Endothelial cell of umbilical vein (primary cell): ENCODE data around the gene FBXL13. TPM values are rescaled to one million over a fixed set of nuclear protein-coding genes. Genes with fewer than 3 reads are reported as not detected.

Experiments
- BruUV-seq: library from RNA; stranded (reverse); fragments of 400-500 nt; replicated peaks from 2 replicates; lab custom pipeline; 2021; lab: Mats Ljungman, UMichigan
- CTCF ChIA-PET: fragments of 300-600, 350-600 bp; sonication (Branson Sonifier 250); formaldehyde crosslinking; loops from one replicate; lab custom pipeline; 2021; ENCODE audit warnings: antibody characterized with exemption, inconsistent platforms; lab: Charles Lee
- POLR2A ChIA-PET: fragments of 300-600, 350-600 bp; sonication (Branson Sonifier 250); formaldehyde crosslinking; loops from one replicate; lab custom pipeline; 2021; ENCODE audit warnings: antibody characterized with exemption, inconsistent platforms; lab: Charles Lee
- DNase-seq: peaks from one replicate; pipeline ENCODE4 v3.0.0-alpha.2; 2011; ENCODE audit warnings: low read depth, low spot score
- FAIRE-seq: peaks from 2 replicates; lab custom pipeline; 2011; peaks lifted over from hg19 to GRCh38; lab: Jason Lieb, UNC
- H2AFZ ChIP-seq: 2 replicates; pipeline ENCODE4 v1.6.0; 2012; ENCODE audit warnings: low read depth, low read length, control low read depth, inconsistent platforms
- H3K27ac ChIP-seq: 2 replicates; pipeline ENCODE4 v1.5.1; 2011; ENCODE audit warnings: low read depth, mild to moderate bottlenecking, control low read depth, low read length, moderate library complexity; ENCODE audit not compliant: insufficient read depth
- H3K27me3 ChIP-seq, 2 experiments: 2 replicates each; pipeline versions ENCODE4 v1.6.0 to v1.6.1; 2011; ENCODE audit warnings: low read length in 2 of 2, mixed read lengths in 1 of 2; ENCODE audit not compliant: control insufficient read depth in 2 of 2, insufficient read depth in 2 of 2
- H3K36me3 ChIP-seq, 2 experiments: 2 replicates in 1 of 2; 3 replicates in 1 of 2; pipeline ENCODE4 v1.5.1; 2011; ENCODE audit warnings: low read length in 2 of 2, mild to moderate bottlenecking in 1 of 2, moderate library complexity in 1 of 2; ENCODE audit not compliant: control insufficient read depth in 2 of 2, insufficient read depth in 2 of 2; ENCODE audit errors: extremely low read depth in 1 of 2
- H3K4me1 ChIP-seq: 3 replicates; pipeline ENCODE4 v1.5.1; 2011; ENCODE audit warnings: mild to moderate bottlenecking, low read length; ENCODE audit not compliant: control insufficient read depth, insufficient read depth; ENCODE audit errors: extremely low read depth
- H3K4me2 ChIP-seq: 2 replicates; pipeline ENCODE4 v1.6.1; 2011; ENCODE audit warnings: low read length, control low read depth, mixed read lengths; ENCODE audit not compliant: insufficient read depth
- H3K4me3 ChIP-seq, 3 experiments: fragments of 200-600 bp in 1 of 3; sonication (generic), shearing (Covaris generic) in 1 of 3; replicated peaks in 1 of 3; 2 replicates each; pipeline ENCODE4 v1.5.1; 2011 to 2016; ENCODE audit warnings: control low read depth in 3 of 3, low read length in 3 of 3, mild to moderate bottlenecking in 2 of 3, inconsistent platforms in 1 of 3, low read depth in 1 of 3, moderate library complexity in 1 of 3; ENCODE audit not compliant: insufficient read depth in 1 of 3
- H3K79me2 ChIP-seq: 2 replicates; pipeline ENCODE4 v1.6.0; 2012; ENCODE audit warnings: low read length, inconsistent platforms; ENCODE audit not compliant: control insufficient read depth, insufficient read depth
- H3K9ac ChIP-seq: replicated peaks from 2 replicates; pipeline ENCODE3; 2011; ENCODE audit warnings: low read length, control low read depth; ENCODE audit not compliant: insufficient read depth; ENCODE audit errors: extremely low read depth
- H3K9me1 ChIP-seq: replicated peaks from 3 replicates; pipeline ENCODE4 v1.6.0; 2011; ENCODE audit warnings: mild to moderate bottlenecking, low read length; ENCODE audit not compliant: control insufficient read depth, insufficient read depth; ENCODE audit errors: extremely low read depth
- H3K9me3 ChIP-seq: replicated peaks from 2 replicates; pipeline ENCODE4 v1.5.1; 2012; ENCODE audit warnings: low read length, inconsistent platforms; ENCODE audit not compliant: control insufficient read depth, insufficient read depth
- H4K20me1 ChIP-seq: replicated peaks from 2 replicates; pipeline ENCODE3; 2011; ENCODE audit warnings: mild to moderate bottlenecking, low read length; ENCODE audit not compliant: control insufficient read depth, insufficient read depth; ENCODE audit errors: extremely low read depth
- CTCF ChIP-seq, 2 donors: IDR thresholded peaks; 1 replicate in 1 of 2; 2 replicates in 1 of 2; pipeline ENCODE4 v1.5.1; 2011; ENCODE audit warnings: low read length in 2 of 2, mild to moderate bottlenecking in 2 of 2, moderate library complexity in 2 of 2, control low read depth in 1 of 2, inconsistent platforms in 1 of 2, low read depth in 1 of 2; ENCODE audit not compliant: insufficient read depth in 1 of 2; ENCODE audit errors: extremely low read depth in 1 of 2
- EZH2 ChIP-seq: IDR thresholded peaks from 2 replicates; pipeline ENCODE4 v1.6.1; 2012; ENCODE audit warnings: borderline replicate concordance, low read depth, mild to moderate bottlenecking, moderate library complexity, low read length, inconsistent platforms; ENCODE audit not compliant: severe bottlenecking
- FOS ChIP-seq: IDR thresholded peaks from 2 replicates; pipeline ENCODE4 v1.6.1; 2011; ENCODE audit warnings: mild to moderate bottlenecking, low read length, moderate library complexity, borderline replicate concordance; ENCODE audit not compliant: insufficient read depth
- GATA2 ChIP-seq: IDR thresholded peaks from 2 replicates; pipeline ENCODE4 v1.7.0; 2011; ENCODE audit warnings: low read depth, mild to moderate bottlenecking, moderate library complexity, mixed read lengths, low read length; ENCODE audit not compliant: insufficient read length, insufficient read depth
- JUN ChIP-seq: IDR thresholded peaks from 2 replicates; pipeline ENCODE4 v1.6.1; 2011; ENCODE audit warnings: borderline replicate concordance, low read depth; ENCODE audit not compliant: insufficient read length, insufficient read depth
- MAX ChIP-seq: IDR thresholded peaks from 2 replicates; pipeline ENCODE4 v1.6.1; 2011; ENCODE audit not compliant: insufficient read depth, insufficient read length
- MYC ChIP-seq: IDR thresholded peaks from one replicate; pipeline ENCODE4 v1.6.1; 2011; ENCODE audit warnings: mild to moderate bottlenecking, low read depth, low read length
- POLR2A ChIP-seq: IDR thresholded peaks from 2 replicates; pipeline ENCODE4 v1.6.1; 2012; ENCODE audit warnings: low read depth, mild to moderate bottlenecking, control low read depth, low read length
- POLR2AphosphoS5 ChIP-seq: IDR thresholded peaks from 2 replicates; pipeline ENCODE4 v1.6.1; 2012; ENCODE audit warnings: low read depth, mild to moderate bottlenecking, control low read depth, low read length, moderate library complexity; ENCODE audit not compliant: insufficient read depth
- dilution Hi-C: fragments of 300-500 bp; cut with MboI; formaldehyde crosslinking; loops from one replicate; pipeline ENCODE4 v1.15.0; 2019; ENCODE audit warnings: low sequenced_read_pairs; ENCODE audit not compliant: extremely low pct_ligation_motif_present
- intact Hi-C: fragments of 100-400 bp; cut with micrococcal nuclease; formaldehyde crosslinking; loops from one replicate; pipeline ENCODE4 v1.10.0; 2022
- polyA plus RNA-seq, 4 experiments: library from polyadenylated mRNA; depleted of rRNA in 3 of 4; stranded (reverse) in 3 of 4; unstranded in 1 of 4; fragments of >200 nt; gene quantifications; 2 replicates each; pipeline versions ENCODE4 v1.2.1 to v1.2.3, GENCODE V29; 2011 to 2012; ENCODE audit warnings: missing spikeins in 1 of 4
- total RNA-seq: library from RNA; stranded (reverse); gene quantifications from 2 replicates; pipeline ENCODE4 v1.2.3, GENCODE V29; 2021

Gene FBXL13
- total and polyA plus RNA-seq, 2 donors (not counting 3 experiments of a cell fraction or from before 2014, with no cell fraction given), result 3.9 to 4.6 TPM

GRCh38 chr7:102942181-102942866 lies 132.3 kb downstream of the FBXL13 start:
- peaks cover 18% of the 10 kb centered on the region for H3K4me1 ChIP-seq
- no peak for TF ChIP-seq FOS
- no peak for TF ChIP-seq POLR2AphosphoS5
- TF ChIP-seq EZH2, result no peak
- no peak for TF ChIP-seq JUN
- TF ChIP-seq GATA2, result no peak
- no peak for TF ChIP-seq MAX
- TF ChIP-seq CTCF (IDR thresholded peaks at IDR 0.05; ENCODE audit: extremely low read depth in 1 of 2, insufficient read depth in 1 of 2, low read depth in 1 of 2, low read length in 2 of 2), result no peak
- no peak for TF ChIP-seq MYC
- no peak for TF ChIP-seq POLR2A
- FAIRE-seq, result no peak
- H3K9me1 ChIP-seq, result no peaks in the 10 kb centered on the region
- no peak overlapping the region for H3K27ac ChIP-seq
- no peaks in the 10 kb centered on the region for H3K36me3 ChIP-seq
- POLR2A ChIA-PET, result no interaction called here
- H3K27me3 ChIP-seq, result no peaks in the 10 kb centered on the region
- CTCF ChIA-PET, result interaction anchor here (1.0 kb wide), 1 partner anchor 12 kb away, joined by 3 read pairs; no protein-coding TSS in a partner anchor
- H3K9ac ChIP-seq, result no peak overlapping the region
- H2AFZ ChIP-seq, result no peak overlapping the region
- H3K4me3 ChIP-seq, result no peak overlapping the region
- intact Hi-C loops (no loop called here), dilution Hi-C loops (no loop called here)
- no peak for DNase-seq
- no TSS peak for BruUV-seq
- H3K9me3 ChIP-seq, result no peaks in the 10 kb centered on the region
- H3K4me2 ChIP-seq, result no peak overlapping the region
- H3K79me2 ChIP-seq, result no peaks in the 10 kb centered on the region
- H4K20me1 ChIP-seq, result no peaks in the 10 kb centered on the region
